Fibroblast of lung (primary cell): ENCODE results near the gene DIPK1B. TPM values are rescaled to one million over a fixed set of nuclear protein-coding genes. Genes with fewer than 3 reads are reported as not detected.

ENCODE experiments used
- DNase-seq, 2 donors: peaks; one replicate each; pipeline versions ENCODE4 v3.0.0 to v3.0.0-alpha.2; 2010; ENCODE audit warnings: low read depth in 2 of 2
- H2AFZ ChIP-seq: 2 replicates; pipeline ENCODE4 v1.5.1; 2012; ENCODE audit warnings: low read length, control low read depth, inconsistent platforms
- H3K27ac ChIP-seq: 2 replicates; pipeline ENCODE4 v1.5.1; 2011; ENCODE audit warnings: low read length, control low read depth; ENCODE audit not compliant: insufficient read depth
- H3K27me3 ChIP-seq: 2 replicates; pipeline ENCODE4 v1.5.1; 2011; ENCODE audit warnings: mild to moderate bottlenecking, low read length; ENCODE audit not compliant: control insufficient read depth, insufficient read depth
- H3K36me3 ChIP-seq: 2 replicates; pipeline ENCODE4 v1.5.1; 2011; ENCODE audit warnings: low read length; ENCODE audit not compliant: control insufficient read depth, insufficient read depth
- H3K4me1 ChIP-seq: 2 replicates; pipeline ENCODE4 v1.5.1; 2011; ENCODE audit warnings: low read length; ENCODE audit not compliant: control insufficient read depth, insufficient read depth; ENCODE audit errors: extremely low read depth
- H3K4me2 ChIP-seq: 2 replicates; pipeline ENCODE4 v1.5.1; 2011; ENCODE audit warnings: low read length, control low read depth; ENCODE audit not compliant: insufficient read depth; ENCODE audit errors: extremely low read depth
- H3K4me3 ChIP-seq, 4 experiments: fragments of 200-600 bp in 1 of 4; sonication (generic) in 1 of 4; replicated peaks in 1 of 4; 2 replicates each; pipeline ENCODE4 v1.5.1; 2011 to 2016; ENCODE audit warnings: low read length in 4 of 4, low read depth in 3 of 4, mild to moderate bottlenecking in 3 of 4, control low read depth in 2 of 4, inconsistent platforms in 1 of 4, mixed read lengths in 1 of 4; ENCODE audit not compliant: insufficient read depth in 1 of 4; ENCODE audit errors: control extremely low read depth in 1 of 4
- H3K79me2 ChIP-seq: 2 replicates; pipeline ENCODE4 v1.5.1; 2012; ENCODE audit warnings: mild to moderate bottlenecking, low read length, inconsistent platforms; ENCODE audit not compliant: control insufficient read depth, insufficient read depth
- H3K9ac ChIP-seq: 2 replicates; pipeline ENCODE4 v1.5.1; 2011; ENCODE audit warnings: mild to moderate bottlenecking, low read length, control low read depth; ENCODE audit not compliant: insufficient read depth
- H3K9me3 ChIP-seq: 2 replicates; pipeline ENCODE4 v1.5.1; 2012; ENCODE audit warnings: low read depth, low read length; ENCODE audit not compliant: control insufficient read depth, insufficient read depth
- H4K20me1 ChIP-seq: 2 replicates; pipeline ENCODE4 v1.5.1; 2011; ENCODE audit warnings: low read length; ENCODE audit not compliant: control insufficient read depth, insufficient read depth; ENCODE audit errors: extremely low read depth
- EZH2 ChIP-seq: IDR thresholded peaks from 2 replicates; pipeline ENCODE4 v1.5.1; 2012; ENCODE audit warnings: low read length, control low read depth, mild to moderate bottlenecking; ENCODE audit errors: missing control alignments
- polyA plus RNA-seq, 2 donors: library from polyadenylated mRNA; depleted of rRNA in 1 of 2; stranded (reverse) in 1 of 2; unstranded in 1 of 2; fragments of >200 nt; gene quantifications; 2 replicates each; pipeline ENCODE4 v1.2.1, GENCODE V29; 2011 to 2012; ENCODE audit warnings: missing spikeins in 1 of 2
- total RNA-seq: library from RNA; depleted of rRNA; stranded (reverse); fragments of >200 nt; gene quantifications from 2 replicates; pipeline ENCODE4 v1.2.1, GENCODE V29; 2014
- TF ChIP-seq, protein P1 (sequence below), 2 donors: IDR thresholded peaks in 1 of 2; conservative IDR thresholded peaks in 1 of 2; 1 replicate in 1 of 2; 2 replicates in 1 of 2; pipeline ENCODE4 v1.5.1; 2011 to 2012; ENCODE audit warnings: low read length in 2 of 2, control low read depth in 1 of 2, inconsistent platforms in 1 of 2, low read depth in 1 of 2, mild to moderate bottlenecking in 1 of 2

Gene DIPK1B
- total and polyA plus RNA-seq, 2 donors (not counting 1 experiment from before 2014, with no cell fraction given): 0.16 to 0.33 TPM

DNA sequence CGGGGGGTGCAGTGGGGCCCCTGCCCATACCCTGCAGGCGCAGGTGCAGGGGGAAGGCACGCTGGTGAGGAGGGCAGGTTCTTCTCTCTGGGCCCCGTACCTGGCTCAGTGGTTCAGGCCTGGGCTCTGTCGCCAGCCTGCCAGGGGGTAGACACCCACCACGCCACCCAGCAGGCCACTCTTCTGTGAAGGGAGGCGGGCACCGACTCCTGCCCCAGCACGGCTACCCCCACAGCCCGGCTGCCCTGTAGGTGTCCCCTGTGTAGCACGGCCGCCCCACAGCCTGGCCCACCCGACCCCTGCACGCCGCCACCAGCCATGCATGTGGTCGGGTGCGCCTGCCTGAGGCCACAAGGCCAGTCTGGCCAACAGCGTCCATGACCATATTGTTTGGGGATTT lies 34.2 kb downstream of the DIPK1B start:
- peaks cover 14% of the 10 kb centered on the region for H3K27me3 ChIP-seq
- no peaks in the 10 kb centered on the region for H3K36me3 ChIP-seq
- H4K20me1 ChIP-seq: no peaks in the 10 kb centered on the region
- H3K4me1 ChIP-seq: no peaks in the 10 kb centered on the region
- TF ChIP-seq, protein P1, sequence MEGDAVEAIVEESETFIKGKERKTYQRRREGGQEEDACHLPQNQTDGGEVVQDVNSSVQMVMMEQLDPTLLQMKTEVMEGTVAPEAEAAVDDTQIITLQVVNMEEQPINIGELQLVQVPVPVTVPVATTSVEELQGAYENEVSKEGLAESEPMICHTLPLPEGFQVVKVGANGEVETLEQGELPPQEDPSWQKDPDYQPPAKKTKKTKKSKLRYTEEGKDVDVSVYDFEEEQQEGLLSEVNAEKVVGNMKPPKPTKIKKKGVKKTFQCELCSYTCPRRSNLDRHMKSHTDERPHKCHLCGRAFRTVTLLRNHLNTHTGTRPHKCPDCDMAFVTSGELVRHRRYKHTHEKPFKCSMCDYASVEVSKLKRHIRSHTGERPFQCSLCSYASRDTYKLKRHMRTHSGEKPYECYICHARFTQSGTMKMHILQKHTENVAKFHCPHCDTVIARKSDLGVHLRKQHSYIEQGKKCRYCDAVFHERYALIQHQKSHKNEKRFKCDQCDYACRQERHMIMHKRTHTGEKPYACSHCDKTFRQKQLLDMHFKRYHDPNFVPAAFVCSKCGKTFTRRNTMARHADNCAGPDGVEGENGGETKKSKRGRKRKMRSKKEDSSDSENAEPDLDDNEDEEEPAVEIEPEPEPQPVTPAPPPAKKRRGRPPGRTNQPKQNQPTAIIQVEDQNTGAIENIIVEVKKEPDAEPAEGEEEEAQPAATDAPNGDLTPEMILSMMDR (conservative IDR thresholded peaks at IDR 0.05 in 1 of 2, IDR thresholded peaks at IDR 0.05 in 1 of 2; ENCODE audit: low read depth in 1 of 2, low read length in 2 of 2): no peak
- TF ChIP-seq EZH2: no peak
- no peak overlapping the region for H3K9ac ChIP-seq
- H3K4me2 ChIP-seq: no peak overlapping the region
- no peaks in the 10 kb centered on the region for H3K9me3 ChIP-seq
- no peak overlapping the region for H2AFZ ChIP-seq
- H3K79me2 ChIP-seq: no peaks in the 10 kb centered on the region
- no peak for DNase-seq
- no peak overlapping the region for H3K27ac ChIP-seq
- no peak overlapping the region for H3K4me3 ChIP-seq

DNA sequence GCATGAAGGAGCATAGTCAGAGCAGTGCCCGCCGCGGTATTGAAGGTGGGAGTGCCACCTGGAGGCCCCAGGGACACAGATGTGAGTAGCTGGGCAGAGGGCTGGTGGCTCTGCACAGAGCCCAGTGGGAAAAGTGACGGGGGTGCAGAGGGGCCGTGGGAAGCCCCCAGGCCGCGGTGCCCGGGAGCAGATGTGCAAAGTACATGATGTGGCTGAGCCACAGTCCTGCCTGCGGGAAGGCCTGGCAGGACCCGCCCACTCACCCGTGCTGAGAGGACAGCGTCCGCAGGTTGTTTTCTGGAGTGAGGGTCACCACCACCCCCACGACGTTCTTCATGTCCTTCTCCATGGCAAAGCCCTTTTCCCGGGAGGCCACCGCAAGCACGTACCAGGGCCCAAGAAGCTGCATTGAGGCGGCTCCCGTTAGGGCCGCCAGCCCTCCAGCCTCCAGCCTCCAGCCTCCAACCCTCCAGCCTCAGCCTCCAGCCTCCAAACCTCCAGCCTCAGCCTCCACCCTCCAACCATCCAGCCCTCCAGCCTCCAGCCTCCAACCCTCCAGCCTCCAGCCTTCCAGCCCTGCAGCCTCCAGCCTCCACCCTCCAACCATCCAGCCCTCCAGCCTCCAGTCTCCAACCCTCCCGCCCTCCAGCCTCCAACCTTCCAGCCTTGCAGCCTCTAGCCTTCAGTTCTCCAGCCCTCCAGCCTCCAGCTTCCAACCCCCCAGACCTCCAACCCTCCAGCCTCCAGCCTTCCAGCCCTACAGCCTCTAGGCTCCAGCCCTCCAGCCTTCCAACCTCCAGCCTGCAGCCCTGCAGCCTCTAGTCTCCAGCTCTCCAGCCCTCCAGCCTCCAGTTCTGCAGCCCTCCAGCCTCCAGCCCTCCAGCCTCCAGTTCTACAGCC lies 35.0 kb downstream of the DIPK1B start:
- Histone ChIP-seq H3K9ac (no peak overlapping the region), H3K4me2 (no peak overlapping the region)
- TF ChIP-seq EZH2: no peak
- TF ChIP-seq, protein P1 (conservative IDR thresholded peaks at IDR 0.05 in 1 of 2, IDR thresholded peaks at IDR 0.05 in 1 of 2; ENCODE audit: low read depth in 1 of 2, low read length in 2 of 2): no peak

DNA sequence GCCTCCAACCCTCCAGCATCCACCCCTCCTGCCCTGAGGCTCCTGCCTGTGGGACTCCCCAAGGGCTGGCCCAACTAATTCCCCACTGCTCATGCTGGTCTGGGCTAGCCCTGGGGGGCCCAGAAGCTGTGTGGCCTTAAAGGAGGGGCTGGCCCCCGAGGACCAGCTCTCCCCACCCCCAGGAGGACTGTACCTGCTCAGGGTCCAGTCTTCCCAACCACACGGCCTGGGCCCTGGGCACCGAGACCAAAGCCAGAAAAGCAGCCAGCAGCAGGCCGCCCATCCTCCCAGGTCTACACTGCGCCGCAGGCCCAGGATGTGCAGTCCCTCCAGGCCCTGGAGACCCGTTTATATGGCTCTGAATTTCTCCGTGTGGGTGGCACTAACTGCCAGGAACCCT lies 35.8 kb downstream of the DIPK1B start, which contains the start of gene LCN6:
LCN6 (minus strand) TSS at position 325 of the 400 bp plus-strand sequence; CDS start at position 283, 42 bp downstream.
- Histone ChIP-seq H3K4me3 (no peak within 1 kb of the TSS), H3K4me2 (no peak within 1 kb of the TSS), H3K9ac (no peak within 1 kb of the TSS), H3K9me3 (no peaks in the 10 kb centered on the region), H3K36me3 (no peaks in the 10 kb centered on the region), H3K27me3 (peaks cover under 1% of the 10 kb centered on the region), H2AFZ (no peak within 1 kb of the TSS), H4K20me1 (no peaks in the 10 kb centered on the region), H3K79me2 (no peaks in the 10 kb centered on the region), H3K4me1 (no peaks in the 10 kb centered on the region), H3K27ac (no peak within 1 kb of the TSS)
- TF ChIP-seq, protein P1 (conservative IDR thresholded peaks at IDR 0.05 in 1 of 2, IDR thresholded peaks at IDR 0.05 in 1 of 2; ENCODE audit: low read depth in 1 of 2, low read length in 2 of 2): no peak
- TF ChIP-seq EZH2: no peak
- DNase-seq: no peak

More for the DNA sequence above, 35.0 kb downstream of the DIPK1B start:
- Histone ChIP-seq H3K9me3 (no peaks in the 10 kb centered on the region), H3K79me2 (no peaks in the 10 kb centered on the region), H3K27me3 (peaks cover 8% of the 10 kb centered on the region), H3K4me3 (no peak overlapping the region), H2AFZ (no peak overlapping the region), H4K20me1 (no peaks in the 10 kb centered on the region), H3K4me1 (no peaks in the 10 kb centered on the region), H3K36me3 (no peaks in the 10 kb centered on the region), H3K27ac (no peak overlapping the region)
- no peak for DNase-seq
